GM19455 (cell line): Measurements from ENCODE around the gene CHD1L.
"Not testable (repeated sequence)": the region's sequence is repeated elsewhere in the genome, so short reads cannot be mapped to it uniquely, and the experiment has no call there.

Source experiments
- ATAC-seq: cut with Tn5 transposase; IDR thresholded peaks from one replicate; pipeline ENCODE4 v1.9.1; 2021; ENCODE audit not compliant: unreplicated experiment

Gene CHD1L

DNA sequence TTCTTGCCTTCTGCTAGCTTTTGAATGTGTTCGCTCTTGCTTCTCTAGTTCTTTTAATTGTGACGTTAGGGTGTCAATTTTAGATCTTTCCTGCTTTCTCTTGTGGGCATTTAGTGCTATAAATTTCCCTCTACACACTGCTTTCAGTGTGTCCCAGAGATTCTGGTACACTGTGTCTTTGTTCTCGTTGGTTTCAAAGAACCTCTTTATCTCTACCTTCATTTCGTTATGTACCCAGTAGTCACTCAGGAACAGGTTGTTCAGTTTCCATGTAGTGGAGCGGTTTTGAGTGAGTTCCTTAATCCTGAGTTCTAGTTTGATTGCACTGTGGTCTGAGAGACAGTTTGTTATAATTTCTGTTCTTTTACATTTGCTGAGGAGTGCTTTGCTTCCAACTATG, 11.5 kb upstream of the CHD1L start:
- not testable (repeated sequence) for ATAC-seq

DNA sequence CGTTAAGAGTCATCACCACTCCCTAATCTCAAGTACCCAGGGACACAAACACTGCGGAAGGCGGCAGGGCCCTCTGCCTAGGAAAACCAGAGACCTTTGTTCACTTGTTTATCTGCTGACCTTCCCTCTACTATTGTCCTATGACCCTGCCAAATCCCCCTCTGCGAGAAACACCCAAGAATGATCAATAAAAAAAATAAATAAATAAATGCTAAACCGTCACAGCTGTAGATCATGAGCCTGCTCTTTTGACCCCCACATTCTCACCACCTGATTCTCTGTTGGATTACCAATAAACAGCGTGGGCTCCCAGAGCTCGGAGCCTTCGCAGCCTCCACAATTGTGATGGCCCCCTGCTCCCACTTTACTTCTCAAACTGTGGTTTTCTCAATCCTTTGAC, 8.6 kb upstream of the CHD1L start:
- not testable (repeated sequence) for ATAC-seq

DNA sequence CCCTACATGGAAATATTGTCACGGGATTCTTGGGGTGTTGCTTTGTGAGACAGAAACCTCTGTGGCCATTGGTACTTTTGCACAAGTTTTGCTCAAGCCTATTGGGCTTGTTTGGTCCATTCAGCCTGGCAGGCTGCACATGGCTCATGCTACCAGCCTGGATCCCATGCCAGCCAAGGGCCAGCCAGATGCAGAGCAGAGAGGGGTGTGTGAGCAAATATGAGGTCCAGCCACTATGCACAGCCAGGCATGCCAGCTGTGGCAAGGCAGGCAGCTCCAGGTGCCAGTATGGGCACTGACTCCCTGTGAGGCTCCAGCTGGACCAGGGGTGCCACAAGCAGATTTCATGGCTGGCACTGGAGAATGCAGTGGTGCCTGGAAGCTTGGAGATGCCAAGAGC, 6.7 kb upstream of the CHD1L start:
- ATAC-seq: no peak

- no peak for ATAC-seq
These were observed 6.0 kb upstream of the CHD1L start for GRCh38 chr1:147236448-147236847.

- no peak for ATAC-seq
These were observed 5.3 kb upstream of the CHD1L start for GRCh38 chr1:147236959-147237791.

- no peak for ATAC-seq
These were observed 4.2 kb upstream of the CHD1L start for GRCh38 chr1:147238053-147238902.

DNA sequence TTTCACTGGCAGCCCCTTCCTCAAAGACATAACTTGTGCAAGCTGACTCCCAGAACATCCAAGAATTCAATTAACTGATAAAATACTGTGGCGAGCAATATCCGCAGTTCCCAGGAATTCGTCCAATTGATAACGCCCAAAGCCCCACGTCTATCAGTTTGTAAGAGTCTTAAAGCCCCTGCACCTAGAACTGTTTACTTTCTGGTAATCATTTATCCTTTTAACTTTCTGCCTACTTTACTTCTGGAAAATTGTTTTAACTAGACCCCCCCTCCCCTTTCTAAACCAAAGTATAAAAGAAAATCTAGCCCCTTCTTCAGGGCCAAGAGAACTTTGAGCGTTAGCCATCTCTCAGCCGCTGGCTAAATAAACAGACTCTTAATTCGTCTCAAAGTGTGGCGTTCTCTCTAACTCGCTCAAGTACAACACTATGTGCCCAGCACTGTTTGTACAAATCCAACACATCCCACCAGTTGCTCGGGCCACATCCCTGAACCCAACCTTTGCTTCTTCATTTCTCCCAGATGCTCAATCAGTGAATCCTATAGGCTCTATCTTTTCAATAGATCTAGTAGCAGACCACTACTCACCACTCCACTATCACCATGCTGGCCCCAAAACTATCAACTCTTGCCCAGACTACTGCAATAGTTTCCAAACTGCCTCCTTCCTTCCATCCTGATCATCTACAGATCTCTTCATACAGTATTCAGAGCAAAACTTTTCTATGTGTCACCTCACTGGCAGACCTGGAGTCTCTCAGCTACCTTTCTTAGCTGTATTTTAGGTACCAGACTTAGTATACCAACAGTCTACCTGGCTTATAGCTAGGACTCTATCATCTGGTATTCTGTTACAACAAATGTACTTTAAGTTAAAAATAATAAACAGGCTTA, 3.3 kb upstream of the CHD1L start:
- no peak for ATAC-seq

- not testable (repeated sequence) for ATAC-seq
These were observed 2.3 kb upstream of the CHD1L start for GRCh38 chr1:147240131-147240721.

GRCh38 chr1:147241934-147242448, 493 bp upstream of the CHD1L start:
- ATAC-seq: no peak

- peak; percentile 18 for ATAC-seq
These were observed 773 bp downstream of the CHD1L start for GRCh38 chr1:147243228-147243685.

DNA sequence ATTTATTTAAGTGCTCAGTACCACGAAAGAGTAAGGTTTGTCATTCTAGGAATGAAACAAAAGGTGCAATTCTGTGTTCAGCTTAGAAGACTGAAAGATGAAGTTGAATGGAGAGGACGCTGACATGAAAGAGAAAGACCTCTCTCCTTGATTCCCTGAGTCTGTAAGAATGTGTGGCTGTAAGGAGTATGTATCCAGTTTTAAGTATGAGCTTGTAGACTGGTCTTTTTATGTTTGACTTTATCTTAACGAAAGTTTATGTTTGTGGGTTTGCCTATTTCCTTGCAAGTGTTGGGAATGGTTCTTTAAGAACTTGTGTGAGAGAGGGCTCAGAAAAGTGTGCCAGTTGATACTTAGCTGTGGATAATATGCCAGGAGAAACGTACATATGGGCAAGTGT, 1.4 kb downstream of the CHD1L start:
- ATAC-seq: no peak

- no peak for ATAC-seq
These were observed 2.6 kb downstream of the CHD1L start for GRCh38 chr1:147245129-147245528.

DNA sequence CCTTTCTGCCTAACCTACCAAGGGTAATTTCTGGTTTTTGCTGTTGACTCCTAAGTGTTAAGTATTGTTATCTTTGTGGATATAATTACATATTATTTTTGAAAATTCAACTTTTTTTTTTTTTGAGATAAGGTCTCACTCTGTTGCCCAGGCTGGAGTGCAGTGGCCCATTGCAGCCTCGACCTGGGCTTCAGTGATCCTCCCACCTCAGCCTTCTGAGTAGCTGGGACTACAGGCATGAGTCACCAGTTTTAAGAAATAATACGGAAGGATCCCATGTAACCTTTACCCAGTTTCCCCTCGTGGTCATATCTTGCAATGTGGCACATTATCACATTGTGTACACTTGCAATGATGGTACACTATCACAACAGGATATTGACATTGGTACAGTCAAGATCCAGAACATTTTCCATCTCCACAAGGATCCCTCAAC, 3.1 kb downstream of the CHD1L start:
- ATAC-seq: no peak

DNA sequence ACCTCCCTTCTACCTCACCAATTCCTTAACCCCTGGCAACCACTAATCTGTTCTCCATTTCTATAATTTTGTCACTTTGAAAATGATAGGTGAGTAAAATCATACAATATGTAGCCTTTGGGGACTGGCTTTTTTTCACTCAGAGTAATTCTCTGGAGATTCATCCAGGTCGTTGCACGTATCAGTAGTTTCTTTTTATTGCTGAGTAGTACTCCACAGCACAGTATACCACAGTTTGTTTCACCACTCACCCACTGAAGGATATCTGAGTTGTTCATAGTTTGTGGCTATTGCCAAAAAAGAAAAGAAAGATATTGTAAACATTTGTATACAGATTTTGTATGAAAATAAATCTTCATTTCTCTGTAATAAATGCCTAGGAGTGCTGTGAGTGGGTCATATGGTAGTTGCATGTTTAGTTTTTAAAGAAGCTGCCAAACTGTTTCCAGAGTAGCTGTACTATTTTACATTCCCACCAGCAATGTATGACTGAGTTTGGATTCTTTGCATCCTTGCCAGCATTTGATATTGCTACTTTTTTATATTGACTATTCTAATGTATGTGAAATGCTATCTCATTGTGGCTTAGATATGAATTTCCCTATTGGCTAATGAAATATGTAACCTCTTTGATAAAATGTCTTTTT, 3.7 kb downstream of the CHD1L start:
- no peak for ATAC-seq

- ATAC-seq: no peak
These were observed 4.6 kb downstream of the CHD1L start for GRCh38 chr1:147246910-147247655.

GRCh38 chr1:147247656-147248238, 5.3 kb downstream of the CHD1L start:
- ATAC-seq: no peak

DNA sequence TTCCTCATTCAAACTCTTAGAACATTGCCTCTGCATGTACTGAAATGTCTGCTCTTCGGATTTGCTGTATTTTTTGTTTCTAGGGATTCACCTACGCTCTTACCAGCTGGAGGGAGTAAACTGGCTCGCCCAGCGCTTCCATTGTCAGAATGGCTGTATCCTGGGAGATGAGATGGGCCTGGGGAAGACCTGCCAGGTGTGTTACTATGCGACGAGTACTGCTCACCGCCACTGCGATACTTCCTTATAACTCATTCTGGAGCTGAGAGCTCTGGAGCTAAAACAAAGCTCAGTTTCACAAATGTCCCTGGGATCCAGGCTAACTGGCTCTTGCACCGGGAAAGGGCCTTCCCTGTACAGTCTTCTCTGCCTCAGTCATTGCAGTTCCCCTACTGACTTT, 10.1 kb downstream of the CHD1L start:
- no peak for ATAC-seq

DNA sequence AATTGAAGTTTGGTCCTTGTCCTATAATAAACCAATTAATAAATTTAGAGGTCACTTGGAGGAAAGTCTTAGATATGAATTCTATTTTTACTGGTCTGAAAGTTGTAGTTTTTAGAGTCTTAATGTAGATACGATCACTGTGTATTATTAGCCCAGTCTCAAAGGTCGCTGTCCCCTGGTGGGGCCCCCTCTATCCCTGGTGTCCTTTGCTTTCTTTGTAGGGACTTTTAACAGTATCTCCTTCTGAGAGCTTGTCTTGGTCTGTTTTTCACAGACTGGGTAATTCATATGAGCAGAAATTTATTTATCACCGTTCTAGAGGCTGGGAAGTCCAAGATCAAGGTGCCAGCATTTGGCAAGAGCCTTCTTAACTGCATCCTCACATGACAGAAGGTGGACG, 18.5 kb downstream of the CHD1L start:
- ATAC-seq: no peak
